Suprapubic skin (tissue), 4 donors: ENCODE data around the gene SOX30. TPM values are rescaled to one million over a fixed set of nuclear protein-coding genes. Genes with fewer than 3 reads are reported as not detected.
"Not testable (repeated sequence)": the region's sequence is repeated elsewhere in the genome, so short reads cannot be mapped to it uniquely, and the experiment has no call there.

Experiments used
- DNase-seq, 2 donors: peaks; one replicate each; pipeline ENCODE4 v3.0.0-alpha.2; 2019; ENCODE audit warnings: low spot score in 2 of 2
- H3K27ac ChIP-seq: fragments of 200-600 bp; sonication (generic); one replicate; pipeline ENCODE4 v1.5.1; 2019
- H3K27me3 ChIP-seq: fragments of 200-600 bp; sonication (generic); one replicate; pipeline ENCODE4 v1.5.1; 2019
- H3K36me3 ChIP-seq: fragments of 200-600 bp; sonication (generic); one replicate; pipeline ENCODE4 v1.5.1; 2019
- H3K4me1 ChIP-seq: fragments of 200-600 bp; sonication (generic); one replicate; pipeline ENCODE4 v1.5.1; 2019
- H3K4me3 ChIP-seq: fragments of 200-600 bp; sonication (generic); one replicate; pipeline ENCODE4 v1.5.1; 2019; ENCODE audit warnings: mild to moderate bottlenecking
- H3K9me3 ChIP-seq: fragments of 200-600 bp; sonication (generic); one replicate; pipeline ENCODE4 v1.5.1; 2019
- CTCF ChIP-seq, 2 donors: fragments of 200-600 bp in 1 of 2; fragments of 450-650 bp in 1 of 2; sonication (generic) in 1 of 2; IDR thresholded peaks; one replicate each; pipeline ENCODE4 v1.5.1; 2016 to 2019; ENCODE audit warnings: antibody characterized with exemption in 2 of 2, mild to moderate bottlenecking in 1 of 2, moderate library complexity in 1 of 2
- EP300 ChIP-seq: sonication (generic); formaldehyde crosslinking; IDR thresholded peaks from one replicate; pipeline ENCODE4 v1.6.1; 2017; ENCODE audit warnings: antibody characterized with exemption
- POLR2A ChIP-seq, 2 donors: fragments of 450-650 bp; IDR thresholded peaks; one replicate each; pipeline ENCODE4 v1.6.1; 2017; ENCODE audit warnings: antibody characterized with exemption in 2 of 2, mild to moderate bottlenecking in 2 of 2, moderate library complexity in 2 of 2
- POLR2AphosphoS5 ChIP-seq, 3 donors: sonication (generic); formaldehyde crosslinking; IDR thresholded peaks; one replicate each; pipeline ENCODE4 v1.6.1; 2017; ENCODE audit warnings: antibody characterized with exemption in 3 of 3
- WGBS: methylation state at CpG from one replicate; pipeline ENCODE4 v1.1.5; 2018; 5-methylcytosine and 5-hydroxymethylcytosine counted together
- total RNA-seq, 4 donors: library from RNA; depleted of rRNA; stranded (reverse); fragments of >200 nt; gene quantifications; one replicate each; pipeline ENCODE4 v1.1.0, GENCODE V29; 2016

The SOX30 gene
- total RNA-seq, 4 donors from 2014 or later: not detected

DNA sequence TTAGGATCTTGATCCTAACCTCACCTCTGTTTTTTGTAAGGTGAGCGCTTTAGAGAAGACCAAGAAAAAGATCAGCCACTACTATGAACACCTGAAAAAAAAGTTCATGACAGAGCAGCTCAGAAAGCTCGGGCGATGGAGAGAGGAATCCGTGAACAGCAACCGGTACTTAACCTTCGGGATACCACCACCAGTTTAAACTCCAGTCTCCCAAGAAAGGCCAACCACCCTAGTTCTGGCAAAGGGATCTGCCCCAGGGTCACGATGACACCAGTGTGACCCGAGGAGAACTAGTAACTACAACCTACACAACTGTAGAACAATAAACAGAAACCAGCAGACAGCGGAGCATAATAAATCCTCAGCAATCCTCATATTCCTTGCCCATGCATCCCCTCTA lies 27.6 kb upstream of the SOX30 start:
- Histone ChIP-seq H3K36me3 (no peaks in the 10 kb centered on the region), H3K4me3 (no peak overlapping the region), H3K4me1 (no peaks in the 10 kb centered on the region), H3K27ac (no peak overlapping the region), H3K9me3 (no peaks in the 10 kb centered on the region), H3K27me3 (no peaks in the 10 kb centered on the region)
- no peak for DNase-seq
- WGBS: 92% methylated on average over 9 of the region's 9 CpGs
- no peak for TF ChIP-seq CTCF (IDR thresholded peaks at IDR 0.05)
- no peak for TF ChIP-seq EP300
- TF ChIP-seq POLR2A (IDR thresholded peaks at IDR 0.05): no peak
- no peak for TF ChIP-seq POLR2AphosphoS5 (IDR thresholded peaks at IDR 0.05)

DNA sequence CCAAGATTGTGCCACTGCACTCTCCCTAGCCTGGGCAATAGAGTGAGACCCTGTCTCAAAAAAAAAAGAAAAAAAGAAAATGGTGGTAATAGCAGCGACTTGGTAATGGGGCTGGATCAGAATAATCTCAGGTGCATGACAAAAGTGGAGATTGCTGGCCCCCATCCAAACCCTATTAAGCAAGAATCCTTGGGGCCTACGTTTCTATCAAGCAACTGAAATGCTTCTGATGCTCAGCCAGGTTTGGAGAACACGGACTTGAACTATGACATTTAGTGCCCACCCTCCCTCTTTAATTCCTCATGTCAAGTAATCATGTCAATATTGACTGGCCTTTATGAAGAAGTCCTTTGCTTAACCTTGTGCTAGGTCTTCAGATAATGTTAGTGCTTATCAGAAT lies 25.7 kb upstream of the SOX30 start:
- Histone ChIP-seq H3K36me3 (no peaks in the 10 kb centered on the region), H3K4me1 (no peaks in the 10 kb centered on the region), H3K9me3 (no peaks in the 10 kb centered on the region), H3K4me3 (no peak overlapping the region), H3K27ac (no peak overlapping the region), H3K27me3 (no peaks in the 10 kb centered on the region)
- DNase-seq: no peak
- TF ChIP-seq POLR2AphosphoS5 (IDR thresholded peaks at IDR 0.05) (no peak), EP300 (no peak), POLR2A (IDR thresholded peaks at IDR 0.05) (no peak), CTCF (IDR thresholded peaks at IDR 0.05) (no peak)
- 56% methylated on average over 3 of the region's 3 CpGs for WGBS

DNA sequence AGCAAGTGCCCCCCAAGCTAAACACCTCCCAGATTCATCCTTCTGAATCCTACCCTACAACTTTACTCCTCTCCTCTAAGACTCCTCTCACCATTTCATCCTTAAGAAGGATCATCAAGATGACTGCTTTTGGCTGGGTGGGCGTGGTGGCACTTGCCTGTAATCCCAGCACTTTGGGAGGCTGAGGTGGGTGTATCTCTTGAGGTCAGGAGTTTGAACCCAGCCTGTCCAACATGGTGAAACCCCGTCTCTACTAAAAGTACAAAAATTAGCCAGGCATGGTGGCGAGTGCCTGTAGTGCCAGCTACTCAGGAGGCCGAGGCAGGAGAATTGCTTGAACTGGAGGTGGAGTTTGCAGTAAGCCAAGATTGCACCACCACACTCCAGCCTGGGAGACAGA lies 22.1 kb upstream of the SOX30 start:
- DNase-seq, H3K27ac ChIP-seq, H3K36me3 ChIP-seq, H3K4me3 ChIP-seq, H3K9me3 ChIP-seq: not testable (repeated sequence)
- H3K4me1 ChIP-seq: peaks cover 15% of the 10 kb centered on the region
- WGBS: 86% methylated on average over 4 of the region's 4 CpGs
- H3K27me3 ChIP-seq: peaks cover 24% of the 10 kb centered on the region

GRCh38 chr5:157672976-157673375 lies 20.7 kb upstream of the SOX30 start:
- TF ChIP-seq EP300: no peak
- no peak for TF ChIP-seq CTCF (IDR thresholded peaks at IDR 0.05)
- TF ChIP-seq POLR2A (IDR thresholded peaks at IDR 0.05): no peak
- no peak for TF ChIP-seq POLR2AphosphoS5 (IDR thresholded peaks at IDR 0.05)
- Histone ChIP-seq H3K27ac (no peak overlapping the region), H3K9me3 (no peaks in the 10 kb centered on the region), H3K4me1 (peaks cover 15% of the 10 kb centered on the region), H3K27me3 (peaks cover 27% of the 10 kb centered on the region), H3K36me3 (no peaks in the 10 kb centered on the region), H3K4me3 (no peak overlapping the region)
- no peak for DNase-seq
- WGBS: 96% methylated on average over 8 of the region's 8 CpGs

DNA sequence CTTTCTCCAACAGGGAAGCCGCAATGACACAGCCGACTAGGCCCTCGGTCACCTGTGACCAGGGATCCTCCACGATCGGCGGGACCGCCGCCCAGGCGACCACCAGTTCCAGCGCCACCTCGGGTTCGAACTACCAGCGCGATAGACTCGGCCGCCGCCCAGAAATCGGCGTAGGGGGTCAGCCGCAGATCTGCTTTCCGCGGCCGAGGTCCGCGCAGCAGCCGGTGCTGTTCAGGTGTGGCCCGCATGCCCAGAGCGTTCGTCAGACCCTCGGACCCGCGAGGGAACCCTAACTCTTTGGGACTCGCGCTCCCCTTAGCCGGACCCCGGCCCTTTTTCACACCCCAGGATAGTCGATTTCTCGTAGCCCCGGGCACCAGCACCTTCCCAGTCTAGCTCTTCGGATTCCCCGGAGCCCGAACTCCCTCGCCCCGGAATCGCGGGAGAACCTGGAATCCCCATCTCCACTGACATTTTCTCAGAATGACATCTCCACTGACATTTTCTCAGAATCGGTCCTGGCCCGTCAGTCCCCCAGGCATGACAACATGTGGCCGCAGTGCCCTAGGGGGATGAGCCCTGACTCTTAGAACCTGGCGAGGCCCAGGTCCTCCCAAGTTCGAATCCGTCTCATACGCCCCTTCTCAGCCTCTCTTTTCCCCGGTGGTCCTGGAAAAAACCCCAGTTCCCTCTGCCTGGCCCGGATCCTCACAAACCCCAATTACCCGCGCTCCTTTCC lies 19.5 kb upstream of the SOX30 start:
- H3K27me3 ChIP-seq: peaks cover 27% of the 10 kb centered on the region

More for the DNA sequence above, 19.5 kb upstream of the SOX30 start:
- peaks cover 15% of the 10 kb centered on the region for H3K4me1 ChIP-seq
- H3K36me3 ChIP-seq: no peaks in the 10 kb centered on the region
- no peak for TF ChIP-seq CTCF (IDR thresholded peaks at IDR 0.05)
- TF ChIP-seq POLR2A (IDR thresholded peaks at IDR 0.05): no peak
- no peak for TF ChIP-seq EP300
- TF ChIP-seq POLR2AphosphoS5 (IDR thresholded peaks at IDR 0.05): no peak
- no peaks in the 10 kb centered on the region for H3K9me3 ChIP-seq
- WGBS: 46% methylated on average over 26 of the region's 57 CpGs
- peak overlapping the region; percentile 55 for H3K4me3 ChIP-seq
- H3K27ac ChIP-seq: no peak overlapping the region
- no peak for DNase-seq
